Stomach (tissue), 4 donors: ENCODE measurements around the gene PRKCE.

Source experiments
- POLR2A ChIP-seq, 4 donors: fragments of 450-650 bp; IDR thresholded peaks; one replicate each; pipeline ENCODE4 v1.6.1; 2016; ENCODE audit warnings: antibody characterized with exemption in 4 of 4, control low read depth in 2 of 4, mild to moderate bottlenecking in 1 of 4, moderate library complexity in 1 of 4
- POLR2AphosphoS5 ChIP-seq, 3 donors: sonication (generic); formaldehyde crosslinking; IDR thresholded peaks; one replicate each; pipeline ENCODE4 v1.6.1; 2016; ENCODE audit warnings: antibody characterized with exemption in 3 of 3
- TF ChIP-seq, protein P1 (sequence below), 7 experiments: fragments of 450-650 bp in 4 of 7; fragments of 200-600 bp in 3 of 7; sonication (generic) in 3 of 7; IDR thresholded peaks; one replicate each; pipeline ENCODE4 v1.5.1; 2016 to 2019; ENCODE audit warnings: antibody characterized with exemption in 7 of 7, control low read depth in 2 of 7, mild to moderate bottlenecking in 1 of 7

DNA sequence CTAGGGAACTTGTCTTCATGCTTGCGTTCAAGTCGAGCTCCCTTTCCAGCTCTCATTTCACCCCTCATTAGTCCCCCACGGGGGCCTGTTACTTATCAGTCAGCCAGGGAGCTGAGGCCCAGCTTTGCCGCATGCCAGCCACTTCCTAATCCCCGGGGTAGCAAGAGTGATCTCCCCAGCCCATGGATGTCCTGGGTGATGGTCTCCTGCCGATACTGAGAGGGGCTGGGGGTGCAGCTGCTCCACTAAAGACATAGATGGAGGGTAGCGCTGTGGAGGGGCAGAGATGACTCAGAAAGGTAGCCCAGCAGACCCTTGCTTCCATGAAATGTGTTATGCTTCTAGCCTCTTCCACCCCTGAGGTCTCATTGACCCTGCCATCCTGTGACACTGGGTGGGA lies 331.7 kb downstream of the PRKCE start:
- TF ChIP-seq, protein P1, sequence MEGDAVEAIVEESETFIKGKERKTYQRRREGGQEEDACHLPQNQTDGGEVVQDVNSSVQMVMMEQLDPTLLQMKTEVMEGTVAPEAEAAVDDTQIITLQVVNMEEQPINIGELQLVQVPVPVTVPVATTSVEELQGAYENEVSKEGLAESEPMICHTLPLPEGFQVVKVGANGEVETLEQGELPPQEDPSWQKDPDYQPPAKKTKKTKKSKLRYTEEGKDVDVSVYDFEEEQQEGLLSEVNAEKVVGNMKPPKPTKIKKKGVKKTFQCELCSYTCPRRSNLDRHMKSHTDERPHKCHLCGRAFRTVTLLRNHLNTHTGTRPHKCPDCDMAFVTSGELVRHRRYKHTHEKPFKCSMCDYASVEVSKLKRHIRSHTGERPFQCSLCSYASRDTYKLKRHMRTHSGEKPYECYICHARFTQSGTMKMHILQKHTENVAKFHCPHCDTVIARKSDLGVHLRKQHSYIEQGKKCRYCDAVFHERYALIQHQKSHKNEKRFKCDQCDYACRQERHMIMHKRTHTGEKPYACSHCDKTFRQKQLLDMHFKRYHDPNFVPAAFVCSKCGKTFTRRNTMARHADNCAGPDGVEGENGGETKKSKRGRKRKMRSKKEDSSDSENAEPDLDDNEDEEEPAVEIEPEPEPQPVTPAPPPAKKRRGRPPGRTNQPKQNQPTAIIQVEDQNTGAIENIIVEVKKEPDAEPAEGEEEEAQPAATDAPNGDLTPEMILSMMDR (IDR thresholded peaks at IDR 0.05), result no peak
- TF ChIP-seq POLR2AphosphoS5 (IDR thresholded peaks at IDR 0.05), result no peak
- no peak for TF ChIP-seq POLR2A (IDR thresholded peaks at IDR 0.05)
